Loucy (cell line): ENCODE results near the gene TF.

Experiments
- H2AFZ ChIP-seq: fragments of 200-600 bp; sonication (generic); 2 replicates; pipeline ENCODE4 v1.6.0; 2016; ENCODE audit warnings: antibody characterized with exemption, mild to moderate bottlenecking, low read length, moderate library complexity
- H3F3A ChIP-seq: fragments of 200-600 bp; 2 replicates; pipeline ENCODE4 v1.6.0; 2016; ENCODE audit warnings: antibody characterized with exemption, low read depth, mild to moderate bottlenecking
- H3K27me3 ChIP-seq: fragments of 200-600 bp; sonication (generic); 2 replicates; pipeline ENCODE4 v1.6.1; 2014; ENCODE audit warnings: low read length, mild to moderate bottlenecking; ENCODE audit not compliant: insufficient read depth, poor library complexity, severe bottlenecking
- H3K36me3 ChIP-seq: fragments of 200-600 bp; sonication (generic); 2 replicates; pipeline ENCODE4 v1.6.1; 2016; ENCODE audit warnings: low read length; ENCODE audit not compliant: insufficient read depth
- H3K4me1 ChIP-seq: fragments of 200-600 bp; sonication (generic); 2 replicates; pipeline ENCODE4 v1.5.1; 2014; ENCODE audit warnings: low read length, mild to moderate bottlenecking; ENCODE audit not compliant: insufficient read depth, poor library complexity, severe bottlenecking
- H3K4me2 ChIP-seq: fragments of 200-600 bp; sonication (generic); 2 replicates; pipeline ENCODE4 v1.6.0; 2014; ENCODE audit warnings: antibody characterized with exemption, low read length, low read depth, mild to moderate bottlenecking; ENCODE audit not compliant: poor library complexity, severe bottlenecking
- H3K4me3 ChIP-seq: fragments of 200-600 bp; sonication (generic); 2 replicates; pipeline ENCODE4 v1.5.1; 2014; ENCODE audit warnings: low read length, mild to moderate bottlenecking, mixed read lengths; ENCODE audit not compliant: poor library complexity, severe bottlenecking
- H3K79me2 ChIP-seq: fragments of 200-600 bp; sonication (generic); 2 replicates; pipeline ENCODE4 v1.6.1; 2014; ENCODE audit warnings: low read length; ENCODE audit not compliant: insufficient read depth
- H3K9ac ChIP-seq: fragments of 200-600 bp; sonication (generic); 2 replicates; pipeline ENCODE4 v1.6.0; 2014; ENCODE audit warnings: mild to moderate bottlenecking, low read depth, low read length, moderate library complexity; ENCODE audit not compliant: poor library complexity, severe bottlenecking
- H3K9me2 ChIP-seq: fragments of 200-600 bp; sonication (generic); replicated peaks from 2 replicates; pipeline ENCODE4 v1.6.1; 2016; ENCODE audit warnings: low read depth, low read length, mixed read lengths
- H3K9me3 ChIP-seq: fragments of 200-600 bp; sonication (generic); 2 replicates; pipeline ENCODE4 v1.6.1; 2014; ENCODE audit warnings: mild to moderate bottlenecking, antibody characterized with exemption, low read length, low read depth; ENCODE audit not compliant: insufficient read depth
- H4K20me1 ChIP-seq: fragments of 200-600 bp; sonication (generic); 2 replicates; pipeline ENCODE4 v1.6.0; 2014; ENCODE audit warnings: antibody characterized with exemption, low read length, mild to moderate bottlenecking; ENCODE audit not compliant: insufficient read depth, poor library complexity, severe bottlenecking
- CTCF ChIP-seq: fragments of 200-600 bp; sonication (generic); conservative IDR thresholded peaks from 2 replicates; pipeline ENCODE4 v1.5.1; 2014; ENCODE audit warnings: mild to moderate bottlenecking, antibody characterized with exemption, low read length
- EZH2phosphoT487 ChIP-seq: fragments of 200-600 bp; IDR thresholded peaks from 2 replicates; pipeline ENCODE4 v1.6.1; 2018; ENCODE audit warnings: antibody characterized with exemption, mild to moderate bottlenecking, moderate library complexity, borderline replicate concordance

TF gene

GRCh38 chr3:133792171-133792763 is 46.1 kb downstream of the TF start:
- H3K9me2 ChIP-seq = no peaks in the 10 kb centered on the region
- no peak overlapping the region for H2AFZ ChIP-seq
- H3K9ac ChIP-seq = no peak overlapping the region
- H3K4me2 ChIP-seq = no peak overlapping the region
- no peaks in the 10 kb centered on the region for H3K4me1 ChIP-seq
- no peak overlapping the region for H3K4me3 ChIP-seq
- H3F3A ChIP-seq = no peaks in the 10 kb centered on the region
- no peaks in the 10 kb centered on the region for H3K36me3 ChIP-seq
- H3K79me2 ChIP-seq = no peaks in the 10 kb centered on the region
- H4K20me1 ChIP-seq = no peaks in the 10 kb centered on the region
- TF ChIP-seq CTCF = no peak
- TF ChIP-seq EZH2phosphoT487 = no peak
- peaks cover 11% of the 10 kb centered on the region for H3K9me3 ChIP-seq
- H3K27me3 ChIP-seq = peaks cover 5% of the 10 kb centered on the region

DNA sequence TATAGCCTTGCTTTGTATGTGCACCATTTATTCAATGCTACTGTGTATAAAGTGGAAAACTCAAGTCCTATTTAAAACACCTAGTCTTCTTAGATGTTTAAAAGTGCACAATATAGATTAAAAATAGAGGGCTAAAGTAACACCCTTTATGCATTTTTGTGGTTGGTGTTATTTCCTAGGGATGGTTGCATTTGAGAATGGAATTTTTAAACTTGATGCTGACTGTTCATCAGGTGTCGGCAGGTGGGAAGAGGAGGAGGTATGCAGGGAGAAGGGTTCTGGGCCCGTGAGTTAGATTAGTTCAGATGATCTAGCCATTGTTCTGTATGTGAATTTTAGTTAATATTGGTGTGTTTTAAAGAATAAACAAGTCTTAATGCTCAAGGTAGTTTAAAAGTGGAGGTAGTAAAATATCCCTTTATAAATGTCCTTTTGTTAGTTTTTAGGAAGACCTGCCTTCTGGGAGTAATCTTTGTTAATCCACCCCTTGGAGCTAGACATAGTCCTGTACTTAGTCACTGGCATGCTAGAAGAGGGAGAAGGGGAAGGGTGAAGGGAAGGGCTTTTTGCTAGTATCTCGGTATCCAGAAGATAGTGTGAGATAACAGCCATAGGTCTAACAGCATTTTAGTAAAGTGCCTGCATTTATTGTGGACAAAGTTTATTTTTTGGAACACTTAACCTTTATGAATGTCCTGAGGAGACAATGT is 51.4 kb downstream of the TF start:
- Histone ChIP-seq H3K4me3 (no peak overlapping the region), H3F3A (no peaks in the 10 kb centered on the region), H3K36me3 (no peaks in the 10 kb centered on the region), H3K4me2 (no peak overlapping the region), H3K9me3 (peaks cover 2% of the 10 kb centered on the region; the same call in 1 of the 2 replicates), H2AFZ (no peak overlapping the region), H3K27me3 (peaks cover 13% of the 10 kb centered on the region), H3K9me2 (no peaks in the 10 kb centered on the region), H3K4me1 (no peaks in the 10 kb centered on the region), H3K9ac (no peak overlapping the region), H4K20me1 (no peaks in the 10 kb centered on the region), H3K79me2 (no peaks in the 10 kb centered on the region)
- TF ChIP-seq EZH2phosphoT487 (no peak), CTCF (no peak)

DNA sequence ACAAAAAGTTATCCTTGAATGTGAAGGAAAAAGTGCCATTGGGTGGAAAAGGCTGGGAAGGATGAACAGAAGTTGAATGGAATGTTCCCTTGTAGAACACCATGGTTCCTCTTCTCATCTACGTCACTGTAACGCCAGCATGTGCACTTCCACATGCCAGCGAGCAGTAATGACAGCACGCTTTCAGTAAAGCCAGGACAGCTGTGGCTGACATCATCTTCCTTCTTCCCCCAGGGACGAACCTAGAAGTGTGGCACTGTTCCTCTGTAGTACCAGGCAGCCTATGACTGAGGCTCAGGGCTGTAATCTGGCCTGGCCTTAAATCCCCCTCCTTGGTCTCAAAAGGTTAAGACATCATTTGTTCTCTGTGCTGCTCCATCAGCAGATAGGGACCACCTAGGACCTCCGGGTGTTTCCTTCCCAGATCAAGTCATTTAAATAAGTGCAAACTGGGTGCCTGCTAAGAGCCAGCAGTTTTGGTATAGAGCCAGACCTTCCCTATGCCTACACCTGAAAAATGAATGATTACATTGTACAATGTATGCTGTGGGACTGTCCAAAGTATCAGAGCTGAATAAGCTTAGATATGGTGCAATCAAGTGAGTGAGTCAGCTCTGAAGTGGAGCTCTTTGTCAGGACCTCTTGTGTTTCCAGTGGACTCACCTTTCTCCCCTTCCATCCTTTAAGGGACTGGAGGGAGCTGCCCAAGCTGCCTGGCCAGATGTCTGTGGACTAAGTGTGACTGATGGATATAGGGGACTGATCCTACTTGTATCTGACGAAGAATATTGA is 53.8 kb downstream of the TF start:
- no peaks in the 10 kb centered on the region for H3K79me2 ChIP-seq
- H2AFZ ChIP-seq = no peak overlapping the region
- no peak overlapping the region for H3K4me2 ChIP-seq
- no peak overlapping the region for H3K9ac ChIP-seq
- no peaks in the 10 kb centered on the region for H3K36me3 ChIP-seq
- H4K20me1 ChIP-seq = no peaks in the 10 kb centered on the region
- peaks cover under 1% of the 10 kb centered on the region for H3K4me1 ChIP-seq
- peaks cover 13% of the 10 kb centered on the region for H3K27me3 ChIP-seq
- H3K9me3 ChIP-seq = no peaks in the 10 kb centered on the region; the same call in 1 of the 2 replicates
- no peak overlapping the region for H3K4me3 ChIP-seq
- no peaks in the 10 kb centered on the region for H3K9me2 ChIP-seq
- TF ChIP-seq CTCF (no peak), EZH2phosphoT487 (no peak)
- H3F3A ChIP-seq = no peaks in the 10 kb centered on the region
